Measurements from ENCODE around the gene FANK1. TPM values are rescaled to one million over a fixed set of nuclear protein-coding genes. Genes with fewer than 3 reads are reported as not detected.
"Not testable (repeated sequence)": the region's sequence is repeated elsewhere in the genome, so short reads cannot be mapped to it uniquely, and the experiment has no call there.

The FANK1 gene
- polyA plus RNA-seq, 2 of the 4 experiments (the other 2 are of a cell fraction): 4.1 to 5.3 TPM

- 72% methylated on average over 3 of the region's 3 CpGs for WGBS (ENCODE audit: missing lambda C conversion rate)
- CTCF ChIA-PET: interaction anchor here (1.2 to 3.5 kb wide), 2 partner anchors 15 to 23 kb away, joined by 3 to 17 read pairs; no protein-coding TSS in a partner anchor
Measured at GRCh38 chr10:125883211-125883610, 13.2 kb upstream of the FANK1 start.

GRCh38 chr10:125886914-125887512 lies 9.4 kb upstream of the FANK1 start:
- Histone ChIP-seq H3K4me1 (peaks cover 44% of the 10 kb centered on the region), H3K9me3 (no peaks in the 10 kb centered on the region), H3K27ac (no peak overlapping the region), H3K4me2 (no peak overlapping the region), H3K4me3 (no peak overlapping the region)
- DNase-seq (ENCODE audit: low read depth in 1 of 2, low spot score in 1 of 2) (no peak), FAIRE-seq (no peak), ATAC-seq (no peak)
- 62% methylated on average over 3 of the region's 3 CpGs for WGBS (ENCODE audit: missing lambda C conversion rate)
- CTCF ChIA-PET: interaction anchor here (2.4 kb wide), 1 partner anchor 19 kb away, joined by 10 read pairs; no protein-coding TSS in a partner anchor
- POLR2A ChIA-PET: no interaction called here
- TF ChIP-seq NFE2L2 (conservative IDR thresholded peaks at IDR 0.05; ENCODE audit: low read length) (no peak), FOSL2 (IDR thresholded peaks at IDR 0.05) (no peak), FOSL2 (CRISPR knock-in tag; IDR thresholded peaks at IDR 0.05) (peak; percentile 54), RFX5 (IDR thresholded peaks at IDR 0.05) (no peak)

More at GRCh38 chr10:125883211-125883610, 13.2 kb upstream of the FANK1 start:
- ATAC-seq (no peak), DNase-seq (ENCODE audit: low read depth in 1 of 2, low spot score in 1 of 2) (no peak), FAIRE-seq (no peak)
- TF ChIP-seq CEBPB (IDR thresholded peaks at IDR 0.05) (0 out of 4 replicates have a peak, but pooled peaks of 1 of the 2 experiments have one; percentile 13), POLR2AphosphoS2 (conservative IDR thresholded peaks at IDR 0.05; ENCODE audit: low read length) (no peak)
- peaks cover 52% of the 10 kb centered on the region for H3K4me1 ChIP-seq
- peaks cover 2% of the 10 kb centered on the region; the same call in 1 of the 3 replicates for H3K9me3 ChIP-seq
- H3K4me3 ChIP-seq: no peak overlapping the region
- H3K27ac ChIP-seq: 0 out of 6 replicates have a peak overlapping the region, but pooled peaks of 1 of the 2 experiments have one; percentile 7
- H3K4me2 ChIP-seq: peak overlapping the region; percentile 52
- POLR2A ChIA-PET: no interaction called here

GRCh38 chr10:125889441-125889840 lies 6.9 kb upstream of the FANK1 start:
- FAIRE-seq; H3K4me3 ChIP-seq; POLR2A ChIA-PET; DNase-seq (ENCODE audit: low read depth in 1 of 2, low spot score in 1 of 2); H3K9me3 ChIP-seq; H3K27ac ChIP-seq; CTCF ChIA-PET: not testable (repeated sequence)
- H3K4me1 ChIP-seq: peaks cover 29% of the 10 kb centered on the region
- peak in 1 of 2 experiments; percentile 58; a peak in 3 of 6 replicates for ATAC-seq
- H3K4me2 ChIP-seq: peak overlapping the region; percentile 22; the same call in 2 of the 3 replicates
- WGBS (ENCODE audit: missing lambda C conversion rate): 58% methylated on average over 4 of the region's 4 CpGs

GRCh38 chr10:125892402-125892801 lies 4.0 kb upstream of the FANK1 start:
- CTCF ChIA-PET; H3K4me2 ChIP-seq; FAIRE-seq; H3K27ac ChIP-seq; H3K9me3 ChIP-seq; POLR2A ChIA-PET; H3K4me3 ChIP-seq; ATAC-seq; DNase-seq (ENCODE audit: low read depth in 1 of 2, low spot score in 1 of 2): not testable (repeated sequence)
- peaks cover 26% of the 10 kb centered on the region for H3K4me1 ChIP-seq
- WGBS (ENCODE audit: missing lambda C conversion rate): 79% methylated on average over 5 of the region's 5 CpGs

GRCh38 chr10:125894176-125894575 lies 2.2 kb upstream of the FANK1 start:
- ATAC-seq; FAIRE-seq; H3K9me3 ChIP-seq; H3K4me3 ChIP-seq; DNase-seq (ENCODE audit: low read depth in 1 of 2, low spot score in 1 of 2); POLR2A ChIA-PET; CTCF ChIA-PET; H3K27ac ChIP-seq: not testable (repeated sequence)
- Histone ChIP-seq H3K4me2 (peak overlapping the region; percentile 19; the same call in 2 of the 3 replicates), H3K4me1 (peaks cover 15% of the 10 kb centered on the region)
- WGBS (ENCODE audit: missing lambda C conversion rate): 84% methylated on average over 3 of the region's 3 CpGs

GRCh38 chr10:125895130-125896087 lies 955 bp upstream of the FANK1 start:
- Histone ChIP-seq H3K27ac (peak overlapping the region; percentile 95 to 96), H3K4me3 (peak overlapping the region; percentile 75), H3K4me2 (peak overlapping the region; percentile 72)
- ATAC-seq (peak; percentile 82), DNase-seq (ENCODE audit: low read depth in 1 of 2, low spot score in 1 of 2) (peak in 1 of 2 experiments; percentile 66)
- CTCF ChIA-PET, H3K4me1 ChIP-seq, FAIRE-seq, POLR2A ChIA-PET, H3K9me3 ChIP-seq: not testable (repeated sequence)
- peak; percentile 50; the same call in 1 of the 2 replicates for TF ChIP-seq E2F6 (IDR thresholded peaks at IDR 0.05; ENCODE audit: borderline replicate concordance, low read depth)
- TF ChIP-seq CHD2 (IDR thresholded peaks at IDR 0.05; ENCODE audit: low read length, partially characterized antibody): peak; percentile 75
- TF ChIP-seq REST (IDR thresholded peaks at IDR 0.05): peak; percentile 66
- TF ChIP-seq MAX (IDR thresholded peaks at IDR 0.05): peak; percentile 15
- 20% methylated on average over 50 of the region's 50 CpGs for WGBS (ENCODE audit: missing lambda C conversion rate)

DNA sequence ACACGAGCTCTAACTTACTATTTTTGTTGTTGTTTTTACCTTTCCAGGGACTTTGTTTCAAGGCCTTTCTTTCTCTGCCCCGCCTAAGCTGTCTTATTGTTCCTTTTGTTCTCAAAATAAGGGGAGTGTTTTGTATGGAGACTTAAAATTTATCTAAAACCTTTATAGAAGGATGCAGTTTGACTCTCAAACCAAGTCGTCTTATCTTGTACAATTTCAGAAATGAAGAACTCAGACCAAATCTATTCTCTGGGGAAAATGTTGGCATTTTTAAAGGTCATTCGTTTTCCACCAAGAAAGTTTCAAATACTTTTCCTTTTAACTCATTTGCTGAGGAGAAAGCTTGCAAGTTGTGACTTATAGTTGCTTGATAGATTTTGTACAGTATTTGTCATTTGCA lies 953 bp downstream of the FANK1 start:
- Histone ChIP-seq H3K4me2 (peak overlapping the region; percentile 87), H3K4me3 (peak overlapping the region; percentile 75), H3K27ac (peak overlapping the region; percentile 95 to 96; a peak in 2 of 6 replicates), H3K4me1 (peaks cover 23% of the 10 kb centered on the region)
- H3K9me3 ChIP-seq; ATAC-seq; FAIRE-seq; DNase-seq (ENCODE audit: low read depth in 1 of 2, low spot score in 1 of 2); CTCF ChIA-PET: not testable (repeated sequence)
- POLR2A ChIA-PET: interaction anchor here (0.6 to 0.7 kb wide), 3 partner anchors 73 to 793 kb away, joined by 3 to 4 read pairs (median 3); no protein-coding TSS in a partner anchor
- WGBS (ENCODE audit: missing lambda C conversion rate): 24% methylated on average over 4 of the region's 4 CpGs
